IPS DF 4.7 (cell line): ENCODE results near the gene TBC1D22A.

Source experiments
- DNase-seq: peaks from one replicate; pipeline ENCODE4 v3.0.0-alpha.2; 2013; ENCODE audit warnings: low spot score; ENCODE audit errors: extremely low read depth

TBC1D22A gene

GRCh38 chr22:47093720-47094119 lies 331.3 kb downstream of the TBC1D22A start:
- no peak for DNase-seq

- DNase-seq = no peak
Observed at GRCh38 chr22:47094861-47095330, 332.4 kb downstream of the TBC1D22A start.

GRCh38 chr22:47095395-47096122 lies 333.1 kb downstream of the TBC1D22A start:
- DNase-seq = no peak

GRCh38 chr22:47098121-47098520 lies 335.7 kb downstream of the TBC1D22A start:
- no peak for DNase-seq

- no peak for DNase-seq
Observed at GRCh38 chr22:47098554-47098953, 336.1 kb downstream of the TBC1D22A start.

GRCh38 chr22:47100019-47100418 lies 337.6 kb downstream of the TBC1D22A start:
- DNase-seq = no peak

- DNase-seq = no peak
Observed at GRCh38 chr22:47100646-47101200, 338.3 kb downstream of the TBC1D22A start.

GRCh38 chr22:47101321-47101885 lies 339.0 kb downstream of the TBC1D22A start:
- no peak for DNase-seq

- DNase-seq = no peak
Observed at GRCh38 chr22:47102081-47102480, 339.6 kb downstream of the TBC1D22A start.

GRCh38 chr22:47102648-47103047 lies 340.2 kb downstream of the TBC1D22A start:
- DNase-seq = peak; percentile 68

- DNase-seq = no peak
Observed at GRCh38 chr22:47105085-47105484, 342.6 kb downstream of the TBC1D22A start.

GRCh38 chr22:47106806-47107205 lies 344.4 kb downstream of the TBC1D22A start:
- DNase-seq = no peak

- no peak for DNase-seq
Observed at GRCh38 chr22:47107431-47107830, 345.0 kb downstream of the TBC1D22A start.

- no peak for DNase-seq
Observed at GRCh38 chr22:47110817-47111443, 348.5 kb downstream of the TBC1D22A start.

GRCh38 chr22:47111626-47112581 lies 349.5 kb downstream of the TBC1D22A start:
- DNase-seq = no peak

GRCh38 chr22:47112582-47112965 lies 350.1 kb downstream of the TBC1D22A start:
- no peak for DNase-seq

GRCh38 chr22:47112994-47113852 lies 350.8 kb downstream of the TBC1D22A start:
- DNase-seq = no peak

GRCh38 chr22:47113853-47114415 lies 351.5 kb downstream of the TBC1D22A start:
- no peak for DNase-seq

GRCh38 chr22:47114813-47115517 lies 352.5 kb downstream of the TBC1D22A start:
- no peak for DNase-seq
